Activated CD4-positive, alpha-beta memory T cell treated with anti-CD3 and anti-CD28 coated beads, Interleukin-2, amount 10 ng/mL, durations not matched to agents 7 days and 5 days (primary cell): ENCODE results near the gene CACNB2. TPM values are rescaled to one million over a fixed set of nuclear protein-coding genes. Genes with fewer than 3 reads are reported as not detected.
A peak's percentile ranks its signal among the peaks of the same experiment; 100 is the strongest.

Experiments used
- CTCF ChIA-PET: fragments of 350-600 bp; sonication (Branson Sonifier 250); formaldehyde crosslinking; loops from one replicate; lab custom pipeline; 2021; ENCODE audit warnings: antibody characterized with exemption, inconsistent platforms; lab: Charles Lee
- POLR2A ChIA-PET: fragments of 350-600 bp; sonication (Branson Sonifier 250); formaldehyde crosslinking; loops from one replicate; lab custom pipeline; 2021; ENCODE audit warnings: antibody characterized with exemption; lab: Charles Lee
- DNase-seq: peaks from one replicate; pipeline ENCODE4 v3.0.0-alpha.2; 2020
- H3K27ac Mint-ChIP-seq: one replicate; pipeline ENCODE4 v1.8.0; 2021; ENCODE audit warnings: mild to moderate bottlenecking, mixed read lengths
- H3K27me3 Mint-ChIP-seq: one replicate; pipeline ENCODE4 v1.8.0; 2021; ENCODE audit warnings: mixed read lengths
- H3K36me3 Mint-ChIP-seq: one replicate; pipeline ENCODE4 v1.8.0; 2021; ENCODE audit warnings: low read depth, mixed read lengths
- H3K4me1 Mint-ChIP-seq: one replicate; pipeline ENCODE4 v1.8.0; 2021; ENCODE audit warnings: mixed read lengths
- H3K4me3 Mint-ChIP-seq: one replicate; pipeline ENCODE4 v1.8.0; 2021; ENCODE audit warnings: mild to moderate bottlenecking, mixed read lengths
- H3K9me3 Mint-ChIP-seq: one replicate; pipeline ENCODE4 v1.8.0; 2021; ENCODE audit warnings: mixed read lengths
- total RNA-seq, 2 experiments: library from RNA; stranded (reverse); gene quantifications; one replicate each; pipeline ENCODE4 v1.2.3, GENCODE V29; 2021

The CACNB2 gene
- total RNA-seq, 2 experiments from 2014 or later, result not detected

- CTCF ChIA-PET, result no interaction called here
- no peaks in the 10 kb centered on the region for H3K4me1 Mint-ChIP-seq
- POLR2A ChIA-PET, result no interaction called here
These were observed 73.0 kb downstream of the CACNB2 start for GRCh38 chr10:18213271-18213670.

DNA sequence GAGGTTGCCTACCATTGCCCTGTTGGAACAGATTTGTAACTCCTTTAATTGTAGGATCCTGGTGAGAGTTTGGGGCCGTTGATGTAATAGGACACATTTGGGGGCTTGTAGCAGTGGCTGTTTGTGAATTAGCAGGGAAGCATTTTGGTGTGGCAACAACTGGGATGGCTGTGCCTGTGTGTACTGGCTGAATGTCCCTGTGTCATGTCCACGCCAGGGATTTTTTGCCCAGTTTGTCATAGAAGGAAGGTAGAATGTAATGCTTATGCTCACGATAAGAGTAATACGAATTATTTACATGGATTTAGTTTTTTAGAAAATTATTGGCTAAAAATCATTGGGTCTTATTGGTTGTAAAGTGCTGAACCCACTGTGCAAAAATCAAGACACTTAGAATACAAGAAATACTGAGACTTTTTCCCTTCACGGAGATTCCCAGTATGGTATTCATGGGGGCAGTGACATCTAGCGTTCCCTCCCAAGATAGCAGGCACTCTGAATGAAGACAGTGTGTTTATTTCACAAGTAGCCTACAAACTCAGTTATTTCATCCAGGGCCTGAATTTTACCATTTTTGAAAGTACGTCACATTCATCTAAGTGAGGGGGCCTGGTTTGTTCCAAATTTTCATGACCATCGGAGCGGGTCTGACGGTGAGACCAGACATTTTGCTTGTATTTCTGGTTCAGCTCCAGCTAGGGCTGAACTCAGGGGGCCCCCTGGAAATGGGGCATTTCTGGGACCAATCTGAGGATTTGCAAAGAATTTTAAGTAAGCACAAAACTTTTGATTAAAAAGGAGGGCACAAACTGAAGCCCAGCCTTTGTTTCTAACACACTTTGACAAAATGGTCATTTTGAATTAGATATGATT is 74.7 kb downstream of the CACNB2 start:
- H3K27me3 Mint-ChIP-seq, result no peaks in the 10 kb centered on the region
- CTCF ChIA-PET, result no interaction called here
- no peaks in the 10 kb centered on the region for H3K36me3 Mint-ChIP-seq
- POLR2A ChIA-PET, result no interaction called here
- H3K4me3 Mint-ChIP-seq, result no peak overlapping the region
- no peak overlapping the region for H3K27ac Mint-ChIP-seq
- no peaks in the 10 kb centered on the region for H3K4me1 Mint-ChIP-seq
- H3K9me3 Mint-ChIP-seq, result no peaks in the 10 kb centered on the region
- DNase-seq, result peak; percentile 18

More at GRCh38 chr10:18213271-18213670, 73.0 kb downstream of the CACNB2 start:
- H3K27ac Mint-ChIP-seq, result no peak overlapping the region
- H3K27me3 Mint-ChIP-seq, result no peaks in the 10 kb centered on the region
- H3K4me3 Mint-ChIP-seq, result no peak overlapping the region
- no peaks in the 10 kb centered on the region for H3K9me3 Mint-ChIP-seq
- no peak for DNase-seq
- H3K36me3 Mint-ChIP-seq, result no peaks in the 10 kb centered on the region

DNA sequence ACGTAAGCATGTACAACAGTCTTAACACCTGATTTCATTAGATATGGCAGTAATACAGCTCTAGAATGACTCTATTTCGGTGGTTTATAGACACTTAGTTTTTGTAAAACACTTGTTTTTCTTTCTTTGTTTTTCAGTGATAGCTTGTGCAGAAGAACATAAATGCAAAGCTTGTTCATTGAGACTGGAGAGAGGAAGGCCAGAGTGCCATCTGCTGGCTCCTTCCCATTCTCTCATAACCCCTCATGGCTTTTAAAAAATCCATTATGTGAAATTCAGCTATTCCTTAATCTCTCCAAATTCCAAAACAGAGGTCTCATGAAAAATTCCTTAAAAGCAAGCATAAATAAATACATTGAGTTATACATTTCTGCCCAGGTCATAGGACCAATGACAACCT is 76.3 kb downstream of the CACNB2 start:
- H3K36me3 Mint-ChIP-seq, result no peaks in the 10 kb centered on the region
- DNase-seq, result no peak
- ChIA-PET CTCF (interaction anchor here (1.0 kb wide), 1 partner anchor 48 kb away, joined by 3 read pairs; no protein-coding TSS in a partner anchor), POLR2A (no interaction called here)
- no peaks in the 10 kb centered on the region for H3K27me3 Mint-ChIP-seq
- no peaks in the 10 kb centered on the region for H3K9me3 Mint-ChIP-seq
- no peak overlapping the region for H3K27ac Mint-ChIP-seq
- H3K4me3 Mint-ChIP-seq, result no peak overlapping the region
- H3K4me1 Mint-ChIP-seq, result no peaks in the 10 kb centered on the region

GRCh38 chr10:18217577-18217976 is 77.4 kb downstream of the CACNB2 start:
- Mint-ChIP-seq H3K27me3 (no peaks in the 10 kb centered on the region), H3K9me3 (no peaks in the 10 kb centered on the region), H3K4me1 (no peaks in the 10 kb centered on the region), H3K27ac (no peak overlapping the region), H3K36me3 (no peaks in the 10 kb centered on the region), H3K4me3 (no peak overlapping the region)
- ChIA-PET CTCF (interaction anchor here (0.6 kb wide), 1 partner anchor 189 kb away, joined by 8 read pairs; no protein-coding TSS in a partner anchor), POLR2A (no interaction called here)
- DNase-seq, result no peak

DNA sequence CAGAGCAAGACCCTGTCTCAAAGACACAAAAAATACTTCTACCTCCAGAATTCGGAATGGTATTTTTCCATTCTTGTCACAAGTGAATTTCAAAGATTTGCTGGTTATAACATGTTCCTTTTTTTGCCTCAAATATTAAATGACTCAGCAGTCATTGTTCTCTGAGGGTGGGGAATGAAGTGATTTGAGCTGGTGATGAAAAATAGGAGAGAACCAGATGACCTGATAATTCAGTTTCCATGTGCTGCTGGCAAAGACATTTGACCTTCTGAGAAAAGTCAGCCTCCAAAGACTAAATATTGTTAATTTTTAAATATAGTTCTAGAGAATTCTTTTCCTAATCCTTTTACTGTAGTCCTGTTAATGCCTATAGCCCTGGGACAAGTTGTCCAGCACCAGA is 78.9 kb downstream of the CACNB2 start:
- Mint-ChIP-seq H3K27ac (no peak overlapping the region), H3K4me3 (no peak overlapping the region), H3K36me3 (no peaks in the 10 kb centered on the region), H3K4me1 (no peaks in the 10 kb centered on the region), H3K27me3 (no peaks in the 10 kb centered on the region), H3K9me3 (no peaks in the 10 kb centered on the region)
- CTCF ChIA-PET, result no interaction called here
- no peak for DNase-seq
- POLR2A ChIA-PET, result no interaction called here

DNA sequence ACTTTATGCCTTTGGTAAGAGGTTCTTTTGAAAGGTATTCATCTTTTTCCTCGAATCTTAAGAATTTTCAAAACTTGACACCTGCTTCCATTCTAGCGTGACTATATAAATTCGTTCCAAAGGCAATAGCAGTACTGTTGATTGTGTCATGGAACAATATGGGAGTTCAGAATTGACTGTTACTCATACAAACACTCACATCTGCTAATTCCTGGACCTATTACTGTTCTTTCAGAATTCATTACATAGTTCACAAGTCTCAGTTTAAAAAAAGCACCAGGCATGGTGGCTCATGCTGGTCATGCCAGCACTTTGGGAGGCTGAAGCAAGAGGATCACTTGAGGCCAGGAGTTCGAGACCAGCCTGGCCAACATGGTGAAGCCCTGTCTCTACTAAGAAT is 80.9 kb downstream of the CACNB2 start:
- CTCF ChIA-PET, result no interaction called here
- no peak overlapping the region for H3K27ac Mint-ChIP-seq
- no peaks in the 10 kb centered on the region for H3K36me3 Mint-ChIP-seq
- no peaks in the 10 kb centered on the region for H3K9me3 Mint-ChIP-seq
- no peaks in the 10 kb centered on the region for H3K4me1 Mint-ChIP-seq
- no peak overlapping the region for H3K4me3 Mint-ChIP-seq
- H3K27me3 Mint-ChIP-seq, result no peaks in the 10 kb centered on the region
- no peak for DNase-seq
- POLR2A ChIA-PET, result no interaction called here

DNA sequence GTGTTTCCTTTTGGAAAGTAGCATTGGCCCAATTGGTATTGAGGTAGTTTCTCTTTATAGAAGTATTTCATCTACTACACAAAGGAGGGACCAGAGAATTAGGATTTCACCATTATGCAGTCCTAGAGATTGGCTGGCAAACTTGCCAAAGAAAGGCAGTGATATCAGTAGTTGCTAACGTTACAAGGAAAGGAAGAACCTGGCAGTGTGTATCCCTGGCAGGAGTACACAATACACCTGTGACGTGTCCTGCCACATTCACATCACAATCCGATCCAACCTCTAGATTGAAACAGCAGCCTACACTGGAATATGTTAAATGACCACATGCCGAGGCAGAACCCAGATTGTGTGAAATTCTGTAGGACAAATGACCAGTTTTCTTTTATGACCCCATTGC is 81.7 kb downstream of the CACNB2 start:
- POLR2A ChIA-PET, result no interaction called here

DNA sequence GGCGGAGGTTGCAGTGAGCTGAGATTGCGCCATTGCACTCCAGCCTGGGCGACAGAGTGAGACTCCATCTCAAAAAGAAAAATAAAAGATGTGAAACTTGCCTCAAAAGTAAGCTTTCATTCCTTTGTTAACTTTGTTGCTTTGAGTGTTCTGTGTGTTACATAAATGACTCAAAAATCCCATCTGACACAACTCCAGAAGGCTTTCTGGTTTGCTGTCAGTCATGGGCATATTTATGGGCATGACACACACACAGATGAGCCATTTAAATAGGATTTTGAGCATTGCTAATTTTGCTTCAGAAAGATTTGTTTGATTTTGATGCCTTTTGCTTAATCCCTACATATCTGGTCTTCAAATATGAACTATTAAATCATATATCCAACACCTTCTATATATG is 82.6 kb downstream of the CACNB2 start:
- no peaks in the 10 kb centered on the region for H3K4me1 Mint-ChIP-seq
- H3K27ac Mint-ChIP-seq, result no peak overlapping the region
- no peaks in the 10 kb centered on the region for H3K36me3 Mint-ChIP-seq
- no peaks in the 10 kb centered on the region for H3K27me3 Mint-ChIP-seq
- ChIA-PET POLR2A (no interaction called here), CTCF (interaction anchor here (0.6 kb wide), 1 partner anchor 87 kb away, joined by 6 read pairs; no protein-coding TSS in a partner anchor)
- no peak overlapping the region for H3K4me3 Mint-ChIP-seq
- DNase-seq, result no peak
- no peaks in the 10 kb centered on the region for H3K9me3 Mint-ChIP-seq

More for the DNA sequence above, 81.7 kb downstream of the CACNB2 start:
- CTCF ChIA-PET, result no interaction called here
- no peak overlapping the region for H3K4me3 Mint-ChIP-seq
- H3K4me1 Mint-ChIP-seq, result no peaks in the 10 kb centered on the region
- H3K27me3 Mint-ChIP-seq, result no peaks in the 10 kb centered on the region
- no peaks in the 10 kb centered on the region for H3K36me3 Mint-ChIP-seq
- no peak for DNase-seq
- no peaks in the 10 kb centered on the region for H3K9me3 Mint-ChIP-seq
- H3K27ac Mint-ChIP-seq, result no peak overlapping the region

- no peak overlapping the region for H3K4me3 Mint-ChIP-seq
- ChIA-PET CTCF (no interaction called here), POLR2A (no interaction called here)
- no peaks in the 10 kb centered on the region for H3K27me3 Mint-ChIP-seq
- no peaks in the 10 kb centered on the region for H3K9me3 Mint-ChIP-seq
- no peaks in the 10 kb centered on the region for H3K36me3 Mint-ChIP-seq
- no peaks in the 10 kb centered on the region for H3K4me1 Mint-ChIP-seq
- no peak overlapping the region for H3K27ac Mint-ChIP-seq
- DNase-seq, result no peak
These were observed 83.7 kb downstream of the CACNB2 start for GRCh38 chr10:18223898-18224297.

- no peaks in the 10 kb centered on the region for H3K4me1 Mint-ChIP-seq
- H3K27ac Mint-ChIP-seq, result no peak overlapping the region
- no peaks in the 10 kb centered on the region for H3K9me3 Mint-ChIP-seq
- H3K4me3 Mint-ChIP-seq, result no peak overlapping the region
- H3K36me3 Mint-ChIP-seq, result no peaks in the 10 kb centered on the region
- CTCF ChIA-PET, result no interaction called here
- no peaks in the 10 kb centered on the region for H3K27me3 Mint-ChIP-seq
- POLR2A ChIA-PET, result no interaction called here
- no peak for DNase-seq
These were observed 84.6 kb downstream of the CACNB2 start for GRCh38 chr10:18224626-18225445.

- POLR2A ChIA-PET, result no interaction called here
- no peak overlapping the region for H3K4me3 Mint-ChIP-seq
- H3K36me3 Mint-ChIP-seq, result no peaks in the 10 kb centered on the region
- no peak for DNase-seq
- H3K9me3 Mint-ChIP-seq, result no peaks in the 10 kb centered on the region
- no peaks in the 10 kb centered on the region for H3K4me1 Mint-ChIP-seq
- CTCF ChIA-PET, result no interaction called here
- H3K27me3 Mint-ChIP-seq, result no peaks in the 10 kb centered on the region
- H3K27ac Mint-ChIP-seq, result no peak overlapping the region
These were observed 86.1 kb downstream of the CACNB2 start for GRCh38 chr10:18226336-18226735.

- no peak overlapping the region for H3K4me3 Mint-ChIP-seq
- ChIA-PET CTCF (no interaction called here), POLR2A (no interaction called here)
- no peak for DNase-seq
- no peaks in the 10 kb centered on the region for H3K36me3 Mint-ChIP-seq
- H3K4me1 Mint-ChIP-seq, result no peaks in the 10 kb centered on the region
- H3K27ac Mint-ChIP-seq, result no peak overlapping the region
- no peaks in the 10 kb centered on the region for H3K27me3 Mint-ChIP-seq
- H3K9me3 Mint-ChIP-seq, result no peaks in the 10 kb centered on the region
These were observed 89.6 kb downstream of the CACNB2 start for GRCh38 chr10:18229826-18230225.

DNA sequence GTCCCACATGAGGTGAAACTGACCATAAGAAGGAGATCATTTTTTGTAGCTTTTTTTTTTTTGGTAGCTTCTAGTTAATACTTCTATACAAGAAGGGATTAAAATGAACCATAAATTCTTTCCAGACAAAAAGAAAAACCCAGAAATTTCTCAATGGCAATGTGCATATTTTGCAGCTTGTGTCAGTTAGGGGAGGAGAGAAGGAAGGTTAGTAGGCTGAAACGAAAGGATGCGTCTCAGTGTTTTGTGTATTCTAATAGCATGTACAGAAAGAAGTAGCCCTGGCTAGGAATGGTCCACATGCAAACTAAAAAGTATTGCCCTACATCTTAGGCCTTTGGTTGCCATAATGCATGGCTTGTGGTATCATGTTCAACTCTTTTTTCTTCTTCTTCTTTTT is 90.6 kb downstream of the CACNB2 start:
- Mint-ChIP-seq H3K4me3 (no peak overlapping the region), H3K27ac (no peak overlapping the region), H3K36me3 (no peaks in the 10 kb centered on the region), H3K4me1 (no peaks in the 10 kb centered on the region), H3K27me3 (no peaks in the 10 kb centered on the region), H3K9me3 (no peaks in the 10 kb centered on the region)
- ChIA-PET CTCF (no interaction called here), POLR2A (no interaction called here)
- no peak for DNase-seq
